ENCODE measurements around the gene COA3.

COA3 gene

DNA sequence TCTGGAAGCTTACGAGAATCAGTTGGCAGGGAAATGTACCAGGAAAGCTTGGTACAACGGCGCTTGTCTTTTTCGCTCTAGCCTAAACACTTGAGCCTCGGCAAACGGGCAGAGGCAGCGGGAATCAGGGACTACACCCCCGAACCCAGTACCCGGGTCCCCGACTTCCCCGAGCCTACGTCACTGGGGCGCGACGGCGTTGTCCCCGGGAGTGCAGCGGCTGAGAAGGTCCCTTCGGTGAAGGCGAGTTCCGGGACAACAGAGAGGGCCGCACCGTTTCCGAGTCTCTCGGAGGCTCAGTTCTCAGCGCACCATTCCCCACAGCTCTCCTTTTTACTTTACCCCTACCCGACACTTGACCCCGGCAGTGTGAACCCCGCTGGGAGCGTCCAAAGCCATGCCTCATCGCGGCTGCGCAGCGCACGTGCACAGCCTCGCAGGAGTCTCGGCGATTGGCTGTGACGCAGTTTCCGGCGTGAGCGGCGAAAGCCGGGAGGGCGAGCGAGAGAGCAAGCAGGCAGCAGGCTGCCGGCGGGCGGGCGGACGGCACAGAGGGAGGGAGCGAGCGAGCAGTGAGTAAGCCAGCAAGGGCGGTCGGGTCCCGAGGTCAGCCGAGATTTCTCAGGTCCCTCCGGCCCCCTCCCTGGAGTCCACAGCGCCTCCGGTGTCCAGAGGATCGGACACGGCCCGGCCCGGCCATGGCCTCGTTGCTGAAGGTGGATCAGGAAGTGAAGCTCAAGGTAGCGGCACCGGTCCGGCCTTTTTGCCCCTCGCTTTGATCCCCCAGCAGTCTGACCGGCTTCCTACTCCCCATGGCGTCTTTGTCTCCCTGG lies 34.6 kb upstream of the COA3 start, which contains the start of gene PSME3:
PSME3 (plus strand) TSS at position 464 of the 833 bp plus-strand sequence; CDS start at position 699, 235 bp downstream.
- peak within 1 kb of the TSS; percentile 88 for H3K9ac ChIP-seq (ENCODE audit: low read depth, low read length)
- H3K9me3 ChIP-seq (ENCODE audit: control insufficient read depth, insufficient read depth, low read length): no peaks in the 10 kb centered on the region
- no peaks in the 10 kb centered on the region for H3K4me1 ChIP-seq (ENCODE audit: insufficient read depth, low read length)
- H3K36me3 ChIP-seq (ENCODE audit: insufficient read depth, low read length): peaks cover 21% of the 10 kb centered on the region

DNA sequence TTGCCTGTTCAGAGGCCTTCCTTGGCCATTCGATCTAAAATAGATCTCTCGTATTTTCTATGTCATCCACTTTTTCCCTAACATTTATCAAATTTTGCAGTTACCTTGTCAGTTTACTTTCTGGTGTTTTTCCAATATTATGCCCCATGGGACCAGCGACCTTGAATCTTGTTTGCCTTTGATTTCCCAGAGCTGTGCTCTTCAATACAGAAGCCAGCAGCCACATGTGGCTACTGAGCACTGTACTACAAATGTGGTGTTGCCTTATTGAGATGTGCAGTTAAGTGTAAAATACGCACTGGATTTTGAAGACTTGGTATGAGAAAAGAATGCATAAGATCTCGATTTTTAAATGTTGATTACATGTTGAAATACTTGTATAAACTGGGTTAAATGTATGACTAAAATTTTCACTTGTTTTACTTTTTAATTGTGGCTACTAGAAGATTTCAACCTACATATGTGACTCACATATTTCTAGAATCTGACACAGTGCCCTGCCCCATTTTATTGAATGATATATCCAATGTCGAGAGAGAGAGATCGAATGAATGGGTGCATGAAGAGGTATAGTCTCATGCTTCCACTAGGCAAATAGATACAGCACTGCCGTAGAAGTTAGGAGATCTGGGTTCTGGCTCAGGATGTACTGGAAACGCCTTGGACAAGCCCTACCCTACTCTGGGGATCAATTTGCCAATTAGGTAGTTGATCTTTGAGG lies 33.9 kb upstream of the COA3 start:
- Histone ChIP-seq H3K4me1 (ENCODE audit: insufficient read depth, low read length) (no peaks in the 10 kb centered on the region), H3K36me3 (ENCODE audit: insufficient read depth, low read length) (peaks cover 13% of the 10 kb centered on the region; the same call in 1 of the 2 replicates), H3K9ac (ENCODE audit: low read depth, low read length) (peak overlapping the region; percentile 88), H3K9me3 (ENCODE audit: control insufficient read depth, insufficient read depth, low read length) (no peaks in the 10 kb centered on the region)

DNA sequence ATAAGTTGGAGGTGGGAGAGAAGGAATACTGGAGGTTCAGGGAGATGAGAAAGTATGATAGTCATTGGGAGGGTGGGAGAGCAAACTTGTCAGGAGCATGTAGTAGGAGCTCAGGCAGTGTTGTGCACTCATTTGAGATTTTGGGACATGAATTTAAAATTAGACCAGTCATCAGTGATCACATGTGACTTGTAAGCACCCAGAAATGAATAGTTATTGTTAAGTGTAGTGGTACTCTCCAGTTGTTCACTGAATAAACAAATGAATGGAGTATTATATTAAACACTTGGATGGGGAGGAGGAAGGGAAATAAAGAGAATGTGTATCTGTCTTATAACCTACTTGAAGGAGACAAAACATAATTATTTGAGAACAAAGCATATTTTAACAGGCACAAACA lies 32.5 kb upstream of the COA3 start:
- H3K9ac ChIP-seq (ENCODE audit: low read depth, low read length): no peak overlapping the region
- no peaks in the 10 kb centered on the region for H3K4me1 ChIP-seq (ENCODE audit: insufficient read depth, low read length)
- peaks cover 5% of the 10 kb centered on the region; the same call in 1 of the 2 replicates for H3K36me3 ChIP-seq (ENCODE audit: insufficient read depth, low read length)
- H3K9me3 ChIP-seq (ENCODE audit: control insufficient read depth, insufficient read depth, low read length): no peaks in the 10 kb centered on the region

DNA sequence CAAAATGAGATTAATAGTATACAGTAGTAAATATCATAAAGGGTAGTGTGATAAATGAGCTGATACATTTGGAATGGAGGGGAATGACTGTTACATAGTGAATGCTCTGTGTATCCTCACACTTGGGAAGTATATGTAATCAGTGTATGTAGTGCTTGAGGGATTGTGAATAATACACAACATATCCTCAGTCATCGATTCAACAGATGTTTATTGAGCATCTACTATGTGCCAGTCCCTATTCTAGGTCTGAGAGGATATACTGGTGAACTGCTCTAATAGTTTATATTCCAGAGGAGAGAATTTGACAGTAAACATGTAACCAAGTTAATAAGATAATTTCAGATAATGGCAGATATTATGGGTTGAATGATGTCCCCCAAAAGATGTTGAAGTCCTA lies 29.0 kb upstream of the COA3 start:
- Histone ChIP-seq H3K9me3 (ENCODE audit: control insufficient read depth, insufficient read depth, low read length) (no peaks in the 10 kb centered on the region), H3K9ac (ENCODE audit: low read depth, low read length) (no peak overlapping the region), H3K36me3 (ENCODE audit: insufficient read depth, low read length) (no peaks in the 10 kb centered on the region), H3K4me1 (ENCODE audit: insufficient read depth, low read length) (no peaks in the 10 kb centered on the region)

DNA sequence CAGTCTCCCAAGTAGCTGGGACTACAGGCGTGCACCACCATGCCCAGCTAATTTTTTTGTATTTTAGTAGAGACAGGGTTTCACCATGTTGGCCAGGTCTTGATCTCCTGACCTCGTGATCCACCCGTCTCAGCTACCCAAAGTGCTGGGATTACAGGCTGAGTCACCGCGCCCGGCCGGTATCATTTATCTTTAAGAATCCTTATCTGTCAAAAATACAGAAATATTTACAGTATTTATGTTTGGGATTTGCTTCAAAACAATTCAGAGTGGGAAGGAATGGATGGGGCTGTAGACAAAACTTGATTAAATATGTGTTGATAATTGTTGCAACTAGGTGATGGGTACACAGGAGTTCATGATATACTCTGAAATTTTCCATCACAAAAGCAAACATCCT lies 22.7 kb upstream of the COA3 start:
- Histone ChIP-seq H3K36me3 (ENCODE audit: insufficient read depth, low read length) (peaks cover 38% of the 10 kb centered on the region), H3K9ac (ENCODE audit: low read depth, low read length) (no peak overlapping the region), H3K4me1 (ENCODE audit: insufficient read depth, low read length) (no peaks in the 10 kb centered on the region), H3K9me3 (ENCODE audit: control insufficient read depth, insufficient read depth, low read length) (no peaks in the 10 kb centered on the region)

DNA sequence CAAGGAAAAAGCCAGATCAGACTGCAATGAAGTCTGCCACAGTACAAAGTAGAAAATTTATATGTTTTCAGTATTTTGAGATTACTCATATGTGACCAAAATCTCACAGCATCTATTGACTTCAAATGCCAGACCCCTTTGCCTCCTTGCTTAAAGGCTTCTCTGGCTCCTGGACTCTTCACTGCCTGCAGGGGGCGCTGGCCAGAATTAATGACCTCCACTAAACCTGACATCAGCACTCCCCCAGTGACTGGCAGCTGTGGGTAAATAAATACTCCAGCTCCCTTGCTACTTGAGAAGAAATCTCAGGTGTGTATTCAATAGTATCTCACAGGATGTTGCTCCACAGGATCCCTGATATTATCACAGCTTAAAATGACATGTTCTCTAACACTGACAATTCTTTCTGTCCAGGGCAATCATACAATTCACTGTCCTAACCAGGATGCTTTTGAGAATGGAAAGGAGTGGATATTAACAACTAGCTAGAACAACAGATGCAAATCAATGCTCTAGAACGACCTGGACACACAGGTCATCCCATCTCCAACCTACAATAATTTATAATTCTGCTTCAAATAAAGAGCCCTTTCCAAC lies 21.5 kb upstream of the COA3 start:
- H3K4me1 ChIP-seq (ENCODE audit: insufficient read depth, low read length): no peaks in the 10 kb centered on the region
- no peaks in the 10 kb centered on the region for H3K9me3 ChIP-seq (ENCODE audit: control insufficient read depth, insufficient read depth, low read length)
- no peak overlapping the region for H3K9ac ChIP-seq (ENCODE audit: low read depth, low read length)
- H3K36me3 ChIP-seq (ENCODE audit: insufficient read depth, low read length): peaks cover 48% of the 10 kb centered on the region

DNA sequence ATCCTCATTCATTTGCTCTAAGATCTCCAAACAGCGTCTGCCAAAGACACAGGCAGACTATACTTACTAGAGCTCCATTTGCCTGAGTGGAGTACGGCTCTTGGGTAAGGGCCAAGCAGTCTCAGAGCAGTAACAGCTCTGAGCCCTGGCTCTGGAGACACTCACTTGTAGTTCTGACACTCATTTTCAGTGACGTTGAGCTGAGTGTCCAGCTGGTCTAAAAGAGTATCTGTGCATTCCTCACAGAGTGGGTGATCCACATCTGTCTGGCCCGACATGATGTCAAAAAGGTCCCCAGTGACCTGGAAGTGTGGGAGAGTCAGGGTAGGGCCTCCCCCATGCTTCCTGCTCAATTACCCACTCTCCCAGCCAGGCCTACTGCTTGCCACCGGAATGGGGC lies 19.9 kb upstream of the COA3 start:
- H3K9me3 ChIP-seq (ENCODE audit: control insufficient read depth, insufficient read depth, low read length): no peaks in the 10 kb centered on the region
- peaks cover 61% of the 10 kb centered on the region for H3K36me3 ChIP-seq (ENCODE audit: insufficient read depth, low read length)
- H3K4me1 ChIP-seq (ENCODE audit: insufficient read depth, low read length): no peaks in the 10 kb centered on the region
- H3K9ac ChIP-seq (ENCODE audit: low read depth, low read length): no peak overlapping the region

DNA sequence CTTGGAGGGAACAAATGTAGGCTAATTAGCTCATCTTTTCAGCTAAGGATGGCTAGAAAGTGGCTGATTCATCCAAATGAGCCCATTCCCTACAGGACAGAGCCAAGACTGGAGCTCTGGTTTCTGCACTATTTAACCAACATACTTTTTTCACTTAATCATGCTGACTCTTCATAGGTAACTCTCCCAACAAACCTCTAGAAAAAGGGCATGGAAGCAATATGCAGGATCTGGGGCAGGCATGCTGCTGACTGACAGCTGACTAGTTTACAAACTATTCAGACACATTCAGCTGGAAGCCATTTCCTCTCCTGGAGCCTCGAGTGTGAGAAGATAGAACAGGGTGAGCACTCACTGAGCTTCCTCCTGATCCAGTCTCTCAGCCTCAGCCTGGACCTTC lies 19.4 kb upstream of the COA3 start:
- H3K4me1 ChIP-seq (ENCODE audit: insufficient read depth, low read length): no peaks in the 10 kb centered on the region
- no peaks in the 10 kb centered on the region for H3K9me3 ChIP-seq (ENCODE audit: control insufficient read depth, insufficient read depth, low read length)
- peaks cover 61% of the 10 kb centered on the region for H3K36me3 ChIP-seq (ENCODE audit: insufficient read depth, low read length)
- H3K9ac ChIP-seq (ENCODE audit: low read depth, low read length): no peak overlapping the region

DNA sequence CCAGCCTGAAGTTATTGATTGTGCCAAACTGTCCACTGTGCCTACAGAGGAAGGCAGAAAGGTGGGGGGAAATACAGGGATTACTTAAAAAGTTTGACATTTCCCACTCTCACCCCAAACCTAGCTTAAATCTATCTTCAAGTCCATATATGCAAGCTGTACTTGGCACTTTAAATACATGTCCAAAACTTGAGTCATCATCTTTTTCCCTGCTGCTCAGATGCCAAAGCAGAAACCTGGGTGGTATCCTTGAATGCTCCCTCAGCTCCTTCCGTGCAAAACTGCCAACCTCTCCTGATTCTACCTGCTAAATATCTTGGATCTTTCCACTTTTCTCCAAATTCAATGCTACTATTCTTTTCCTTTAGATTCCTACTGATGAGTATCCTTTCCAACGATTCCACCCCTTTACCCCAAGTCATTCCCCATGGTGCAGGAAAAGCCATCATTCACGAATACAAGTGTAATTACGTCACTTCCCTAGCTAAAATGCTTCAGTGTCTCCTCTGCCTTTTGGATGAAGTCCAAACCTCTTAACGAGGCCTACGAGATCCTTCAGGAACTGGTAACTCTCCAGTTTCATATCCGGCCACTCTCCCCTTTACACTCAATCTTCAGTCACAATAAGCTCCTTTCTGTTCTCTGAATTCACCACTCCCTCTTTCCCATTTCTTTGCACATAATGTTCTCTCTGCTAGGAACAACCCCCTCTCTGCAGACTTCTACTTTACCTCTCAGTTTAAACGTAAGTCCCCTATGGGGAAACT lies 16.3 kb upstream of the COA3 start:
- no peaks in the 10 kb centered on the region for H3K9me3 ChIP-seq (ENCODE audit: control insufficient read depth, insufficient read depth, low read length)
- H3K36me3 ChIP-seq (ENCODE audit: insufficient read depth, low read length): peaks cover 56% of the 10 kb centered on the region
- H3K9ac ChIP-seq (ENCODE audit: low read depth, low read length): no peak overlapping the region
- H3K4me1 ChIP-seq (ENCODE audit: insufficient read depth, low read length): no peaks in the 10 kb centered on the region

DNA sequence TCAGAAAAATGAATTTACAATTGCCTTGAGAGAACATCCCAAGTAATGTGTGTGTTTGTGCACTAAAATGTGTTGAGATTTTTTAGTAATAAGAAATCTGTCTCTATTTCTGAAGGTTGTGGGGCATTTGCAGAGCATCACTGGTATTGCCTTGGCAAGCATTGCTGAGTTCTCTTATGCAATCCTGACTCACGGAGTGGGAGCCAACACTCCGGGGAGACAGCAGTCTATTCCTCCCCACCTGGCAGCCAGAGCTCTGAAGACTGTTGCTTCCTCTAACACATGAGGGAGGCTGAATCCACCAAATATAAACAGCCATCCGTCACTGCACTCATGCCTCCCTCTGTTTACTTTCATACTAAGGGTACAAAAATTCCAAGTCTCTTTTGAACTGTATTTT lies 10.7 kb upstream of the COA3 start:
- Histone ChIP-seq H3K9ac (ENCODE audit: low read depth, low read length) (no peak overlapping the region), H3K36me3 (ENCODE audit: insufficient read depth, low read length) (peaks cover 10% of the 10 kb centered on the region), H3K4me1 (ENCODE audit: insufficient read depth, low read length) (no peaks in the 10 kb centered on the region), H3K9me3 (ENCODE audit: control insufficient read depth, insufficient read depth, low read length) (no peaks in the 10 kb centered on the region)

DNA sequence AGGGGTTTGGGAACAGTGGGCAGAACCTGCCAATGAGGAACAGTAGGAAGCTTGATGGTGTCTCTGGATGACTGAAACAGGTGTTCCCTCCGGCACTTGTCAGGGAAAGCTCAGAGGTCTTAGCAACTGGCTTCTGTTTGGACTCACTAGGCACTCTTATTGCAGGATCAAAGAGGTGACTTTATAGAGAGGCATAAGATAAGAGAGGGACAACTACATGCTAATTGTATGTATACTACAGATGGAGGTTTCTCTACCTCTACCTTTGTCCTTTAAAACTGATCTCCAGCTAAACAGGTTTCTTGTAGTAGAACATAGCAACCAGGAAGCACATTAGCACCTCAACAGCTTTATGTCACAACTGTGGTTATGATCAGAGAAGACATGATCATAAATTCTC lies 7.7 kb upstream of the COA3 start:
- Histone ChIP-seq H3K9me3 (ENCODE audit: control insufficient read depth, insufficient read depth, low read length) (no peaks in the 10 kb centered on the region), H3K4me1 (ENCODE audit: insufficient read depth, low read length) (no peaks in the 10 kb centered on the region), H3K36me3 (ENCODE audit: insufficient read depth, low read length) (peaks cover 5% of the 10 kb centered on the region; the same call in 1 of the 2 replicates), H3K9ac (ENCODE audit: low read depth, low read length) (no peak overlapping the region)

DNA sequence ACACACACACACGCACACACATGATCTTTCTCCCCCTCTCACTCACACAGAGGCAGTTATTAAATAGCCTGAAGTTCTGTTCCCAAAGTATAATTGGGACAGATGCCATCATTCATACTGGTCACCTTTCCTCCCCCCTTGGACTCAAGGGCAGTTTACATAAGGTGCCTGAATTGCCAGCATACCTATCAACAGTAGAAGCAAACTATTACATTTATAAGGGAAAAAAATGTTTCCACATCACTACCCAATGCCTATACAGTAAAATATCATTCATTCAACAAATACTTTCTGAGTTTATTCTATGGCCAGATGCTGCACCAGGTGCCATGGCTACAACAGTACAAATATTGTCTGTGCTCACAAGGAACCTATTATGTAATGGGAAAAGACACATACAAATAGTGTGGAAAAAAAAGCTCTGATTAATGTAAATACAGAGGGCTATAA lies 6.4 kb upstream of the COA3 start:
- H3K9ac ChIP-seq (ENCODE audit: low read depth, low read length): no peak overlapping the region
- H3K36me3 ChIP-seq (ENCODE audit: insufficient read depth, low read length): no peaks in the 10 kb centered on the region
- H3K4me1 ChIP-seq (ENCODE audit: insufficient read depth, low read length): no peaks in the 10 kb centered on the region
- no peaks in the 10 kb centered on the region for H3K9me3 ChIP-seq (ENCODE audit: control insufficient read depth, insufficient read depth, low read length)

DNA sequence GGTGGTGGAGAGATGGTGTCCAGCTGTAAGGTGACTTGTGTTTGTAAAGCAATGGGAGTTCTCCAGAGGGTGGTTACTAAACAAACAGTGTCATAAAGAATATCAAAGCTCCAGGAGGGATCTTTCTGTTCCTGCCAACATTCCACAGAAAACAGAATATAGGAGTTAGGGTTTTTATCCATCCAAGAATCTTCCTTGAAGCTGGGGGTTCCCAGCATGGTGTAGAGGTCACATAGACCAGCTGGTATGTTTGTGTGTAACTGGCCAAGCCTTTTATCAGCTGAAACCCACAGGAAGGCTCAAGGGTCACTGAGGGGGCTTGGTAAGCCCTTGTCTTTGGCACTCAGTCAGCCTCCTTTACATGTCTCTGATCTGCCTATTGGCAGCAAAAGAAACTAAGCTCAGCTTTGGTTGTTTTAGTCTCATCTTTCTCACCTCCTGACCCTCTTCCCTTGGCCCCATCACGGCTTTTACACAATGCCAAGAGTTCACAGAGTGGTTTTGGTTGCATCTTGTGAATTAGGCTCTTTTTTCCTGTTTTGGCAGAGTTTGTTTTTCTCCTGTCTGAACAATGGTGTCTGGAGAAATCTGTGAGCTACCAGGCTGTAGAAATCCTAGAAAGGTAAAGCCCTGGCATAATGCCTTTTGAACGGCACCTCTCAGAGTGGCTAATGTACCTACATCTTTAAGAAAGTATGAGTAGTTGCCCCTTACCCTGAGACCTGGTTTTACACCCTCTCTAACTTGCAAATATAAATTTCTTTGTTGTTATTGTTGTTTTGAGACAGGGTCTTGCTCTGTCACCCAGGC lies 4.8 kb upstream of the COA3 start:
- Histone ChIP-seq H3K4me1 (ENCODE audit: insufficient read depth, low read length) (no peaks in the 10 kb centered on the region), H3K9ac (ENCODE audit: low read depth, low read length) (no peak overlapping the region), H3K36me3 (ENCODE audit: insufficient read depth, low read length) (no peaks in the 10 kb centered on the region), H3K9me3 (ENCODE audit: control insufficient read depth, insufficient read depth, low read length) (no peaks in the 10 kb centered on the region)

Data from ES-I3 (cell line).